HG02840 (cell line): ENCODE data around the gene ELMO1.

ENCODE experiments used
- ATAC-seq: cut with Tn5 transposase; IDR thresholded peaks from one replicate; pipeline ENCODE4 v1.9.1; 2021; ENCODE audit warnings: mild to moderate bottlenecking, moderate library complexity, moderate number of reproducible peaks; ENCODE audit not compliant: unreplicated experiment, low FRiP score

Gene ELMO1

GRCh38 chr7:36970551-36971514, 477.8 kb downstream of the ELMO1 start:
- no peak for ATAC-seq

- ATAC-seq = no peak
Measured at GRCh38 chr7:36969376-36969775, 479.3 kb downstream of the ELMO1 start.

GRCh38 chr7:36967387-36967786, 481.3 kb downstream of the ELMO1 start:
- no peak for ATAC-seq

GRCh38 chr7:36966636-36967035, 482.0 kb downstream of the ELMO1 start:
- no peak for ATAC-seq

GRCh38 chr7:36966039-36966438, 482.6 kb downstream of the ELMO1 start:
- no peak for ATAC-seq

- ATAC-seq = no peak
Measured at GRCh38 chr7:36965625-36966024, 483.0 kb downstream of the ELMO1 start.

- ATAC-seq = no peak
Measured at GRCh38 chr7:36964297-36964696, 484.4 kb downstream of the ELMO1 start.

GRCh38 chr7:36962367-36962766, 486.3 kb downstream of the ELMO1 start:
- ATAC-seq = no peak

- no peak for ATAC-seq
Measured at GRCh38 chr7:36961693-36962092, 487.0 kb downstream of the ELMO1 start.

- ATAC-seq = no peak
Measured at GRCh38 chr7:36961097-36961496, 487.6 kb downstream of the ELMO1 start.

- ATAC-seq = no peak
Measured at GRCh38 chr7:36960105-36960504, 488.6 kb downstream of the ELMO1 start.

GRCh38 chr7:36958111-36958733, 490.4 kb downstream of the ELMO1 start:
- ATAC-seq = no peak

GRCh38 chr7:36957620-36958019, 491.0 kb downstream of the ELMO1 start:
- ATAC-seq = no peak

- ATAC-seq = no peak
Measured at GRCh38 chr7:36956814-36957213, 491.9 kb downstream of the ELMO1 start.

- ATAC-seq = no peak
Measured at GRCh38 chr7:36955456-36956129, 493.1 kb downstream of the ELMO1 start.

- ATAC-seq = peak; percentile 91
Measured at GRCh38 chr7:36951257-36951697, 497.4 kb downstream of the ELMO1 start.

- no peak for ATAC-seq
Measured at GRCh38 chr7:36949711-36950600, 498.7 kb downstream of the ELMO1 start.

GRCh38 chr7:36946401-36946739, 502.3 kb downstream of the ELMO1 start:
- no peak for ATAC-seq

- no peak for ATAC-seq
Measured at GRCh38 chr7:36945612-36946400, 502.9 kb downstream of the ELMO1 start.
